Measurements from ENCODE around the gene EEF2K. TPM values are rescaled to one million over a fixed set of nuclear protein-coding genes. Genes with fewer than 3 reads are reported as not detected.
A peak's percentile ranks its signal among the peaks of the same experiment; 100 is the strongest.
"Not testable (repeated sequence)": the region's sequence is repeated elsewhere in the genome, so short reads cannot be mapped to it uniquely, and the experiment has no call there.

Gene EEF2K
- total RNA-seq, 1 donor from 2014 or later, result 31.9 TPM

- intact Hi-C loops (cut with DNase I), result no loop called here
These were observed 10.2 kb downstream of the EEF2K start for GRCh38 chr16:22216191-22216831.

GRCh38 chr16:22216832-22217225, 10.8 kb downstream of the EEF2K start:
- H3K9me3 ChIP-seq; intact Hi-C loops (cut with DNase I); H3K4me3 ChIP-seq; DNase-seq (ENCODE audit: low spot score in 2 of 2); H3K27me3 ChIP-seq: not testable (repeated sequence)
- Histone ChIP-seq H3K36me3 (peaks cover 8 to 14% of the 10 kb centered on the region in 2 donors), H3K27ac (peak overlapping the region; percentile 79 to 82), H3K4me1 (peaks cover 6 to 38% of the 10 kb centered on the region in 2 donors)

More at GRCh38 chr16:22216191-22216831, 10.2 kb downstream of the EEF2K start:
- Histone ChIP-seq H3K9me3 (no peaks in the 10 kb centered on the region), H3K4me1 (peaks cover 6 to 43% of the 10 kb centered on the region in 2 donors), H3K36me3 (peaks cover 8 to 14% of the 10 kb centered on the region in 2 donors), H3K4me3 (no peak overlapping the region), H3K27ac (peak overlapping the region; percentile 79 to 82), H3K27me3 (no peaks in the 10 kb centered on the region)
- TF ChIP-seq CTCF (IDR thresholded peaks at IDR 0.05), result no peak
- DNase-seq (ENCODE audit: low spot score in 2 of 2), result no peak

GRCh38 chr16:22217890-22218730, 12.0 kb downstream of the EEF2K start:
- peak overlapping the region; percentile 79 to 82 for H3K27ac ChIP-seq
- TF ChIP-seq CTCF (IDR thresholded peaks at IDR 0.05), result no peak
- intact Hi-C loops (cut with DNase I), result no loop called here
- peaks cover 6 to 34% of the 10 kb centered on the region in 2 donors for H3K4me1 ChIP-seq
- no peaks in the 10 kb centered on the region for H3K9me3 ChIP-seq
- DNase-seq (ENCODE audit: low spot score in 2 of 2), result peak in 1 of 2 donors; percentile 81
- H3K27me3 ChIP-seq, result no peaks in the 10 kb centered on the region
- no peak overlapping the region for H3K4me3 ChIP-seq
- H3K36me3 ChIP-seq, result peaks cover 8 to 11% of the 10 kb centered on the region in 2 donors

GRCh38 chr16:22219389-22220068, 13.5 kb downstream of the EEF2K start:
- H3K27ac ChIP-seq, result peak overlapping the region; percentile 79 to 82
- H3K4me3 ChIP-seq, result no peak overlapping the region
- peaks cover 5 to 7% of the 10 kb centered on the region in 2 donors for H3K36me3 ChIP-seq
- DNase-seq (ENCODE audit: low spot score in 2 of 2), result no peak
- peaks cover 6 to 38% of the 10 kb centered on the region in 2 donors for H3K4me1 ChIP-seq
- TF ChIP-seq CTCF (IDR thresholded peaks at IDR 0.05), result no peak
- no peaks in the 10 kb centered on the region for H3K9me3 ChIP-seq
- intact Hi-C loops (cut with DNase I), result loop anchor here (2.0 kb wide), 1 partner anchor 13 kb away; the partner anchor contains the start of gene EEF2K
- H3K27me3 ChIP-seq, result no peaks in the 10 kb centered on the region

GRCh38 chr16:22220069-22220440, 14.0 kb downstream of the EEF2K start:
- Histone ChIP-seq H3K36me3 (peaks cover 3 to 5% of the 10 kb centered on the region in 2 donors), H3K27ac (peak overlapping the region; percentile 79 to 82), H3K4me1 (peaks cover 6 to 38% of the 10 kb centered on the region in 2 donors), H3K27me3 (no peaks in the 10 kb centered on the region), H3K9me3 (no peaks in the 10 kb centered on the region), H3K4me3 (no peak overlapping the region)
- intact Hi-C loops (cut with DNase I), result loop anchor here (2.0 kb wide), 1 partner anchor 13 kb away; the partner anchor contains the start of gene EEF2K
- no peak for TF ChIP-seq CTCF (IDR thresholded peaks at IDR 0.05)
- no peak for DNase-seq (ENCODE audit: low spot score in 2 of 2)

Measured in ascending aorta (tissue), 2 donors.